Measurements from ENCODE around the gene NUP98. TPM values are rescaled to one million over a fixed set of nuclear protein-coding genes. Genes with fewer than 3 reads are reported as not detected.
A peak's percentile ranks its signal among the peaks of the same experiment; 100 is the strongest.

Gene NUP98
- total RNA-seq, 4 donors from 2014 or later: 65.2 to 128 (median 102) TPM

DNA sequence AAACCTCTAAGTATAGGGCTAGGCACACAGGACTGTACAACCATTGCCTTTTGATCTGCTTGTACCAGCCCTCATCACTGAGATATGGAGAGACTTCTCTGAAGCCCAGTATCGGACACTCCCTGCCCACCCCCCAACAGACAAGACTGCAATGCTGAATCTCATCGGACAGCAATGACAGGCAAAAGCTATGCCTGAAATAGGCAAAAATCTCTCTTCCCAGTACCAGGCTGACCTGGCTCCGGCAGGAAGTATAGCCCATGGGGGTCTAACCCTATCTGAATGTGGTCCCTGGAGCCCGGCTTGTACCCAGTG is 37.0 kb upstream of the NUP98 start:
- no peaks in the 10 kb centered on the region for H3K9me3 ChIP-seq
- DNase-seq (no peak), ATAC-seq (no peak)
- peak overlapping the region in 3 of 4 donors; percentile 11 to 33 (median 32) for H3K27ac ChIP-seq
- in situ Hi-C loops (cut with MboI; ENCODE audit: low sequenced_read_pairs in 4 of 4): loop anchor here in 3 of 4 donors (25.0 kb wide), 2 partner anchors 372 to 778 kb away; partner anchors contain the start of gene TRIM68 (in 1 of the 3)
- H3K4me3 ChIP-seq: no peak overlapping the region
- no peak for TF ChIP-seq POLR2A (IDR thresholded peaks at IDR 0.05)
- TF ChIP-seq, protein P1, sequence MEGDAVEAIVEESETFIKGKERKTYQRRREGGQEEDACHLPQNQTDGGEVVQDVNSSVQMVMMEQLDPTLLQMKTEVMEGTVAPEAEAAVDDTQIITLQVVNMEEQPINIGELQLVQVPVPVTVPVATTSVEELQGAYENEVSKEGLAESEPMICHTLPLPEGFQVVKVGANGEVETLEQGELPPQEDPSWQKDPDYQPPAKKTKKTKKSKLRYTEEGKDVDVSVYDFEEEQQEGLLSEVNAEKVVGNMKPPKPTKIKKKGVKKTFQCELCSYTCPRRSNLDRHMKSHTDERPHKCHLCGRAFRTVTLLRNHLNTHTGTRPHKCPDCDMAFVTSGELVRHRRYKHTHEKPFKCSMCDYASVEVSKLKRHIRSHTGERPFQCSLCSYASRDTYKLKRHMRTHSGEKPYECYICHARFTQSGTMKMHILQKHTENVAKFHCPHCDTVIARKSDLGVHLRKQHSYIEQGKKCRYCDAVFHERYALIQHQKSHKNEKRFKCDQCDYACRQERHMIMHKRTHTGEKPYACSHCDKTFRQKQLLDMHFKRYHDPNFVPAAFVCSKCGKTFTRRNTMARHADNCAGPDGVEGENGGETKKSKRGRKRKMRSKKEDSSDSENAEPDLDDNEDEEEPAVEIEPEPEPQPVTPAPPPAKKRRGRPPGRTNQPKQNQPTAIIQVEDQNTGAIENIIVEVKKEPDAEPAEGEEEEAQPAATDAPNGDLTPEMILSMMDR (IDR thresholded peaks at IDR 0.05 in 4 of 5, conservative IDR thresholded peaks at IDR 0.05 in 1 of 5): no peak
- H3K36me3 ChIP-seq: peaks cover 0 to 7% of the 10 kb centered on the region in 2 donors
- H3K4me1 ChIP-seq: peaks cover 17 to 27% of the 10 kb centered on the region in 2 donors
- no peaks in the 10 kb centered on the region for H3K27me3 ChIP-seq
- intact Hi-C loops (cut with DNase I; ENCODE audit: low total_unique reads): no loop called here

DNA sequence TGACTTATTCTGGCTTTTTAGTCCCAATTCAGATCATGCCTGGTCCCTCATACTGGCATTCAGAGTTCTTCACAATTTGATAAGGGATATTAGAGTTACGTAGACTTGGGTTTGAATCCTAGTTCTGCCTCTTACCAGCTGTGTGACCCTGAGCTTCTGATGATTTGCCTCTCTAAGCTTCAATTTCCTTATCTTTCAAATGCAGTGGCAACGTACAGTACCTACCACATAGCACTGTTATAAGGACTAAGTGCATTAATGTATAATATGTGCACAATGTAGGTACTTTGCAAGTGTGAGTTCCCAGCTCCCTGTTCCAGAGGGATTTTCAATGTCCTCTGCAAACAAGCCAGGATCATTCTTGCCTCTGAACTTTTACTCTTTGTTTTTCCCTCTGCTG is 36.1 kb upstream of the NUP98 start:
- no peaks in the 10 kb centered on the region for H3K9me3 ChIP-seq
- ATAC-seq: no peak
- H3K27me3 ChIP-seq: no peaks in the 10 kb centered on the region
- peaks cover 17 to 27% of the 10 kb centered on the region in 2 donors for H3K4me1 ChIP-seq
- H3K36me3 ChIP-seq: peaks cover 0 to 7% of the 10 kb centered on the region in 2 donors
- no peak for DNase-seq
- TF ChIP-seq POLR2A (IDR thresholded peaks at IDR 0.05): no peak
- TF ChIP-seq, protein P1 (IDR thresholded peaks at IDR 0.05 in 4 of 5, conservative IDR thresholded peaks at IDR 0.05 in 1 of 5): no peak
- no peak overlapping the region for H3K4me3 ChIP-seq
- in situ Hi-C loops (cut with MboI; ENCODE audit: low sequenced_read_pairs in 4 of 4) (loop anchor here in 3 of 4 donors (25.0 kb wide), 2 partner anchors 371 to 779 kb away; partner anchors contain the start of gene TRIM68 (in 1 of the 3)), intact Hi-C loops (cut with DNase I; ENCODE audit: low total_unique reads) (no loop called here)
- H3K27ac ChIP-seq: no peak overlapping the region

DNA sequence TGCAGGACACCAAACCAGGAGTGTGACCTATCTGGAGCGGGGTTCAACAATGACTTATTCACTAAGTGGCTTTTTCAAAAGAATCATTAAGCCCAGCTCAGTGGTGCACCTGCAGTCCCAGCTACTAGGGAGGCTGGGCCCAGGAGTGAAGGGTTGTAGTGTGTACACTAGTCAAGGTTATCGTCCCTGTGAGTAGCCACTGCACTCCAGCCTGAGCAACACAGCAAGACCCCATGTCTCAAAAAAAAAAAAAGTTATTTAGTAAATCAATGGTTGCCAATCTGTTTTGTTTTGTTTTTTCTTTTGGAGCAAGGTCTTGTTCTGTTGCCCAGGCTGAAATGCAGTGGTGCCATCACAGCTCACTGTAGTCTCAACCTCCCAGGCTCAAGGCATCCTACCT is 35.5 kb upstream of the NUP98 start:
- no peak for TF ChIP-seq POLR2A (IDR thresholded peaks at IDR 0.05)
- TF ChIP-seq, protein P1 (IDR thresholded peaks at IDR 0.05 in 4 of 5, conservative IDR thresholded peaks at IDR 0.05 in 1 of 5): no peak

DNA sequence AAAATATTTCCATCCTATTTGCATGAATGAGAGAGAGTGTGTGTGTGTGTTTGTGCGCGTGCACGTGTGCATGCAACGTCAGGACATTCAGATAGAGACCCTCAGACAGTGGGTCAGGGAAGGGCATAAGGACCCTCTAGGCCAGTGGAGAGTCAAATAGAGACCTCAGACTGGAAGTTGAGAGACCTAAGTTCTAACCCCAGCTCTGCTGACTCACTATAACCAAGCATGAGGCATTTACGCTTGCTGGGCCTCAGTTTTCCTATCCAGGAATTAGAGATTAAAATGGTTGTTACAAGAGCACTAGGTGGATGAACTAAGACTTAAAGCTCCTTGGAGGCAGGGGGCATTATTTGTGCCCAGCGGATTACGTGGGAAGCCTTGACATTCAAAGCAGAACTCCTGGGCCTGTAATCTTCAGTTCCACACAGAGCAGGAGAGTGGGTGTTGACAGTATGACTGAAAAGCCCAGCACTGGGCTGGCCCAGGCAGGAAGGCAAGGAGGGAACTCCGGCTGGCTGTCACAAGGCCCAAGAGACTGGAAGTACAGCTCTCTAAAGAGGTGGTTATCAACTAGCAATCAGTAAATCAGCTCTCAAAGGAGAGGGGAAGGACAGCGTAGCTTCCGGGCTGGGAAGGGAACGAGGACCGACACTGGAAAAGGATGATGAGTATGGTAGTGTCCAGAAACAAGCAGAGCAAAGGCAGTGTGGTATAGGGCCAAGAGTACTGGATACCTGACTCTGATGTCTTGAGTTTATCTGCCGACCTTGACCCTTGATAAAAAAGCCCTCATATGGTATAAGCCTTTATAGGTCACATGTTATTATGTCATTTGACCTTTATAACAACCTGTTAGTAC is 34.3 kb upstream of the NUP98 start:
- H3K27me3 ChIP-seq: no peaks in the 10 kb centered on the region
- intact Hi-C loops (cut with DNase I; ENCODE audit: low total_unique reads) (no loop called here), in situ Hi-C loops (cut with MboI; ENCODE audit: low sequenced_read_pairs in 4 of 4) (loop anchor here in 3 of 4 donors (25.0 kb wide), 2 partner anchors 369 to 781 kb away; partner anchors contain the start of gene TRIM68 (in 1 of the 3))
- peaks cover 7 to 22% of the 10 kb centered on the region in 2 donors for H3K4me1 ChIP-seq
- ATAC-seq (no peak), DNase-seq (no peak)
- peaks cover 0 to 22% of the 10 kb centered on the region in 2 donors for H3K36me3 ChIP-seq
- H3K27ac ChIP-seq: no peak overlapping the region
- no peak overlapping the region for H3K4me3 ChIP-seq
- TF ChIP-seq, protein P1 (IDR thresholded peaks at IDR 0.05 in 4 of 5, conservative IDR thresholded peaks at IDR 0.05 in 1 of 5): no peak
- TF ChIP-seq POLR2A (IDR thresholded peaks at IDR 0.05): no peak
- H3K9me3 ChIP-seq: no peaks in the 10 kb centered on the region

More for the DNA sequence above, 35.5 kb upstream of the NUP98 start:
- no peaks in the 10 kb centered on the region for H3K9me3 ChIP-seq
- ATAC-seq (no peak), DNase-seq (no peak)
- H3K27me3 ChIP-seq: no peaks in the 10 kb centered on the region
- H3K4me1 ChIP-seq: peaks cover 15 to 26% of the 10 kb centered on the region in 2 donors
- in situ Hi-C loops (cut with MboI; ENCODE audit: low sequenced_read_pairs in 4 of 4) (loop anchor here in 3 of 4 donors (25.0 kb wide), 2 partner anchors 371 to 779 kb away; partner anchors contain the start of gene TRIM68 (in 1 of the 3)), intact Hi-C loops (cut with DNase I; ENCODE audit: low total_unique reads) (no loop called here)
- H3K36me3 ChIP-seq: peaks cover 0 to 10% of the 10 kb centered on the region in 2 donors
- no peak overlapping the region for H3K27ac ChIP-seq
- no peak overlapping the region for H3K4me3 ChIP-seq

All from gastrocnemius medialis (tissue), 4 donors.